ENCODE results near the gene RRAS2.

Gene RRAS2

DNA sequence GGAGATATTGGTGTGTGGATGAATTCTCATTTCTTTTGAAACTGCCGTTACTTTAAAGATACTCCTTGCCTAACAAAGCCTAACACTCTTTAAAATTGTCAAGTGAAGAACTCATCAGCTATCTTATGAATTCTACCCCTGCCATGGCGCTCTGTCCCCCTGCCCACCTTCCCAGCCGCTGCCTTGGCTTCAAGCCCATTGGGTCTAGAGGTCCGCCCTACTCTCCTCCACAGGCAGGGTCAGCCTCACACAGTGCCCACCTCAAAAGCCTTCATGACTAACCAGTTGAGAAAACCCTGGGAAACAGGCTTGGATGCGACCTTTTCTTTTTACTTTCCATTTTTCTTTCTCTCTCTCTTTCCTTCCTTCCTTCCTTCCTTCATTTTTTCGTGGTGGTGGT, 128.6 kb downstream of the RRAS2 start (continued):
- TF ChIP-seq, protein P1, sequence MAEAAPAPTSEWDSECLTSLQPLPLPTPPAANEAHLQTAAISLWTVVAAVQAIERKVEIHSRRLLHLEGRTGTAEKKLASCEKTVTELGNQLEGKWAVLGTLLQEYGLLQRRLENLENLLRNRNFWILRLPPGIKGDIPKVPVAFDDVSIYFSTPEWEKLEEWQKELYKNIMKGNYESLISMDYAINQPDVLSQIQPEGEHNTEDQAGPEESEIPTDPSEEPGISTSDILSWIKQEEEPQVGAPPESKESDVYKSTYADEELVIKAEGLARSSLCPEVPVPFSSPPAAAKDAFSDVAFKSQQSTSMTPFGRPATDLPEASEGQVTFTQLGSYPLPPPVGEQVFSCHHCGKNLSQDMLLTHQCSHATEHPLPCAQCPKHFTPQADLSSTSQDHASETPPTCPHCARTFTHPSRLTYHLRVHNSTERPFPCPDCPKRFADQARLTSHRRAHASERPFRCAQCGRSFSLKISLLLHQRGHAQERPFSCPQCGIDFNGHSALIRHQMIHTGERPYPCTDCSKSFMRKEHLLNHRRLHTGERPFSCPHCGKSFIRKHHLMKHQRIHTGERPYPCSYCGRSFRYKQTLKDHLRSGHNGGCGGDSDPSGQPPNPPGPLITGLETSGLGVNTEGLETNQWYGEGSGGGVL (tag by site-specific recombination; IDR thresholded peaks at IDR 0.05), result no peak
- TF ChIP-seq, protein P2, sequence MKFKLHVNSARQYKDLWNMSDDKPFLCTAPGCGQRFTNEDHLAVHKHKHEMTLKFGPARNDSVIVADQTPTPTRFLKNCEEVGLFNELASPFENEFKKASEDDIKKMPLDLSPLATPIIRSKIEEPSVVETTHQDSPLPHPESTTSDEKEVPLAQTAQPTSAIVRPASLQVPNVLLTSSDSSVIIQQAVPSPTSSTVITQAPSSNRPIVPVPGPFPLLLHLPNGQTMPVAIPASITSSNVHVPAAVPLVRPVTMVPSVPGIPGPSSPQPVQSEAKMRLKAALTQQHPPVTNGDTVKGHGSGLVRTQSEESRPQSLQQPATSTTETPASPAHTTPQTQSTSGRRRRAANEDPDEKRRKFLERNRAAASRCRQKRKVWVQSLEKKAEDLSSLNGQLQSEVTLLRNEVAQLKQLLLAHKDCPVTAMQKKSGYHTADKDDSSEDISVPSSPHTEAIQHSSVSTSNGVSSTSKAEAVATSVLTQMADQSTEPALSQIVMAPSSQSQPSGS (tag by site-specific recombination; IDR thresholded peaks at IDR 0.05; ENCODE audit: low read depth), result no peak
- no peak for TF ChIP-seq ZBTB21 (tag by site-specific recombination; IDR thresholded peaks at IDR 0.05)
- no peak for TF ChIP-seq ZNF561 (tag by site-specific recombination; IDR thresholded peaks at IDR 0.05; ENCODE audit: borderline replicate concordance)
- TF ChIP-seq TRIM28 (IDR thresholded peaks at IDR 0.05; ENCODE audit: borderline replicate concordance, low read length), result no peak
- no peak for TF ChIP-seq HOXA7 (CRISPR knock-in tag; IDR thresholded peaks at IDR 0.05; ENCODE audit: borderline replicate concordance)
- no peak for TF ChIP-seq ZNF701 (tag by site-specific recombination; IDR thresholded peaks at IDR 0.05)
- TF ChIP-seq ZNF366 (tag by site-specific recombination; conservative IDR thresholded peaks at IDR 0.05), result no peak
- TF ChIP-seq ZNF621 (tag by site-specific recombination; IDR thresholded peaks at IDR 0.05), result no peak

DNA sequence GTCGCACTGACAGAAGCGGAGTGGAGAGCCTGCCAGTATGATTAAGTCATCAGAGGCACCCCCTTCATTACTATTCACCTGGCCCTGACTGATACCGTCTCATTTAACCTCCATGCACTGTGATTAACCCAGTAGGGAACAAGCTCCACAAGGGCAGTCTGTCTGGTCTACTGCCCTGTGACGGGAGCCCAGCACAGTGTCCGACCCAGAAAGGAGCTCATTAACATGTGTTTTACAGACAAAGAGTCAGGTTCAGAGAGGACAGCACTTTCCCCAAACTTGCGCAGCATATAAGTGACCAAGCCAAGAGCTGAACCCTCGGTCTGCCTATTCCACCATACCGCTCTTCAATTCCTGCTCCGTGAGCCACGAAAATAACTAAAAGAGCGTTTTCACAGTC, 129.5 kb downstream of the RRAS2 start:
- Histone ChIP-seq H3K27ac (ENCODE audit: extremely low read depth, low read depth, low read length) (no peak overlapping the region), H3K4me3 (ENCODE audit: low read depth, low read length) (no peak overlapping the region), H3K36me3 (ENCODE audit: control insufficient read depth in 2 of 2, insufficient read depth in 1 of 2, low read length in 2 of 2) (no peaks in the 10 kb centered on the region), H3K9me3 (ENCODE audit: control insufficient read depth, insufficient read depth, low read depth, low read length) (no peaks in the 10 kb centered on the region), H3K4me1 (ENCODE audit: control insufficient read depth, insufficient read depth, low read length) (no peaks in the 10 kb centered on the region)
- no peak for TF ChIP-seq RBAK (tag by site-specific recombination; IDR thresholded peaks at IDR 0.05)
- POLR2A ChIA-PET, result no interaction called here
- CTCF ChIA-PET, result no interaction called here

DNA sequence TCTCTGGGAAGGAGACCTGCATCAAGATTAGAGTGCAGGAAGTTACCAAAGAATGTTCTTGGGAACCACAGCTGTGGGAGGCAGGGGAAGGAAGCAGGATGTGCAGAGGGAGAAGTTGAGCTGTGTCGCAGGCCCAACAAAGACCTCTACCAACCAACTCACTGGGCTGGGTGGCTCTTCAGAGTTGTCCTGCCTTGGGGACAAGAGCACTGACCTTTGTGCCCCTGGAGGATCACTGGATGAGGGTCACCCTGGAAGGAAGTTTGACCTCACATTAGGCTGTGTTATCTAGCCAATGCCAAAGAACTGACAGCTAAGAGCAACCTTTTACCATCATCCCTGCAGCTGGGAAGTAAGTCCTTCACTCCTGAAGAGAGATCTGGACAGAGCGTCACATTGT, 130.6 kb downstream of the RRAS2 start:
- Histone ChIP-seq H3K27ac (ENCODE audit: extremely low read depth, low read depth, low read length) (no peak overlapping the region), H3K36me3 (ENCODE audit: control insufficient read depth in 2 of 2, insufficient read depth in 1 of 2, low read length in 2 of 2) (no peaks in the 10 kb centered on the region), H3K4me3 (ENCODE audit: low read depth, low read length) (no peak overlapping the region), H3K9me3 (ENCODE audit: control insufficient read depth, insufficient read depth, low read depth, low read length) (no peaks in the 10 kb centered on the region), H3K4me1 (ENCODE audit: control insufficient read depth, insufficient read depth, low read length) (no peaks in the 10 kb centered on the region)
- ChIA-PET POLR2A (no interaction called here), CTCF (interaction anchor here (0.7 to 1.2 kb wide), 2 partner anchors 238 to 456 kb away, joined by 3 to 9 read pairs; no protein-coding TSS in a partner anchor)
- TF ChIP-seq ZNF311 (tag by site-specific recombination; IDR thresholded peaks at IDR 0.05; ENCODE audit: borderline replicate concordance) (no peak), ZNF354C (tag by site-specific recombination; IDR thresholded peaks at IDR 0.05; ENCODE audit: borderline replicate concordance, low read depth) (no peak), ZIC2 (tag by site-specific recombination; IDR thresholded peaks at IDR 0.05) (no peak), ZBTB21 (tag by site-specific recombination; IDR thresholded peaks at IDR 0.05) (no peak), SALL2 (tag by site-specific recombination; IDR thresholded peaks at IDR 0.05; ENCODE audit: borderline replicate concordance) (no peak), ZNF600 (tag by site-specific recombination; IDR thresholded peaks at IDR 0.05) (no peak), ZNF169 (tag by site-specific recombination; IDR thresholded peaks at IDR 0.05) (no peak), HOXA7 (CRISPR knock-in tag; IDR thresholded peaks at IDR 0.05; ENCODE audit: borderline replicate concordance) (no peak)
